GM21825 (cell line): ENCODE measurements around the gene FBRSL1.

ENCODE experiments used
- ATAC-seq: cut with Tn5 transposase; IDR thresholded peaks from one replicate; pipeline ENCODE4 v1.9.1; 2021; ENCODE audit warnings: mild to moderate bottlenecking, moderate library complexity; ENCODE audit not compliant: unreplicated experiment

Gene FBRSL1

DNA sequence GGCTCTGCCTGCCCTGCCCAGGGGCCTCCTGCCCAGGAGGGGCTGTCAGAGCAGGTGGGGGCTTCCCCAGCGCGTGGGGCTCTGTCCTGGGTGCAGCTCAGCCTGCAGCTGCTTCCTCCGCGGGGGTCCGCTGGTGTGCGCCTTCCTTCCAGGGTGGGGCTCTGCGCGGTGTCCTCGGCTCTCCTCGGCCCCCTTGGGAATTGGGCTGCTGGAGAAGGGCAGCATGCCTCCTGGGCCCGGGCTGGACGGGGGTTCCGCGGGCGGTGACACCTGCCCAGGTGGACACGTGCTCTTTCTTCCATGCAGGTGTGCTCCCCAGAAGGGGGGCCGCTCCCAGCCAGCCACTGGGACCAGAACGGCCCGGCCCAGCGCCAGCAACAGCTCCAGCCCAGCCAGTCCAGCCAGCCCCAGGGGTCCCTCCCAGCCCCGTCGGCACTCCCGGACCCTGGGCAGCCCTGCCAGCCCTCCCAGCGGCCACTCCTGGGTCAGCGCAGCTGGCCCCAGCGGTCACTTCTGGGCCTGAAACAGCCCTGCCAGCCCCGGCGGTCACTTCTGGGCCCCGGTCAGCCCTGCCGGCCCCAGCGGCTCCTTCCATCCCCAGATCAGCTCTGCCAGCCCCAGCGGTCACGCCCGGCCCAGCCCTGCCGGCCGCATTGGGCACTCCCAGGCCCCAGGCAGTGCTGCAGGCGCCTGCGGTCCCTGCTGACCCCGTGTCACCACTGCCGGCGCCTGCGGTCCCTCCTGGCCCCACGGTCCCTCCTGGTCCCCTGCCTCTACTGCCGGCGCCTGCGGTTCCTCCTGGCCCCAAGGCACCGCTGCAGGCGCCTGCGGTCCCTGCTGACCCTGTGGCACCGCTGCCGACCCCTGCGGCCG, 19.1 kb downstream of the FBRSL1 start:
- ATAC-seq, result no peak

GRCh38 chr12:132510111-132510724, 20.3 kb downstream of the FBRSL1 start:
- ATAC-seq, result no peak

DNA sequence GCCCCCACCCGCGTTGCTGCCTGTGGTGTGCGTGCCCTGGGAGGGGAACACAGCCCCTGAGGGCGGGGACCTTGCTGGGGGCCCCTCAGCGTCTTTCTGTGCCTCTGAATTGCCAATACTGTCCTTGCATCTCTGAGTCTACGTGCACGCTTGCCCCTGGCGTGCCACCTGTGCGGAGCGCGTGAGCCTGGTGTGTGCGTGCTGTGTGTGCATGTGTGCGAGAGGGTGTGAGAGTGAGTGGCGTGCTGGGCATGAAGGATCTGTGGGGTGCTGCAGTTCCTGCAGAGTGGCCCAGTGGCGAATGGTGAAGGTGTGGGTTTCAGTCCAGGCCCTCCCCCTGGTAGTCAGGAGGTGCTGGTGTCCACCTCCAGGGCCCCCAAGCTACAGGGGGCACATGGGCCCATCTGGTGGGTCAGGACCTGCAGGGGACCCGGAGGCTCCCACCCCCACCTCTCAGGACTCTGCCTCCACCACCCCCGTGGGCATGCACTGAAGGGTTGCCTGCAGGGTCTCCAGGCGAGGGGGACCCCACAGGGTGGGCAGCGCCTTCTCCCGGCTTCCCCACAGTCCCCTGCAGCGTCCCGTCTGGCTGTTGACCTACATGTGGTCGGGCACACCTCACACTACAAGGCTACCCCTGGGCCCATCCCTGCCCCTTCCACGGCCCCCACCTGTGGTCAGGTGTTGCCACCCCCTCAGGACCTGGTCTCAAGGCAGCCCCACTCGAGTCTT, 21.0 kb downstream of the FBRSL1 start:
- no peak for ATAC-seq

DNA sequence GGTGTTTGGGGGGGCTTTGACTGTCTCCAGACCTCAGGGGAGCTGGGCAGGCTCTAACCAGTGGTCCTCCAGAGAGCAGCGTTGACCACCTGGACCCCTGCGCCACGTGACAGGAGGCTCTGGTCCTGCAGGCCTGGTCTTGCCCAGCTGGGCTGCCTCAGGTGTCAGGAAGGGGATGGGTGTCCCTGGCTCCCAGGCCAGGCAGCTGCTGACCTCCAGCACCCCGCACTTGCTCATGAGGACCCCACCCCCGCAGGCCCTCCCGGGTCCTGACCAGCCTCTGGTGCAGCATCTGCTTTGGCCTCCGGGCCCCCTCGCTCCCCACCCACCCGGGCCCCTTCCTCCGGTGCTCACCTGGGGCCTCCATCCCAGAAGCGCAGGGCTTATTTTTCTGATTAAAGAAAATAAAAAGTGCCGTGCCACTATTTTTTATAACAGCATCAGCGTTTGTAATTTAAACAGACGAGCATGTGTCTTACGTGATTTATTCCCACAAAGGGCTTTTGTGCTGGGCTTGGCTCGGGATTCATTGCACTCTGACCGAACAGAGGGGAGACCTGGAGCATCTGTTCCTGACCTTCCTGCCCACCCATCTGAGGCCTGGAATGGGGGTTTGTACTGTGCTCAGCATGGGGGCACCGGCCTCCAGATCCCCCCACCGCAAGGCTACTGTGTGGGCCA, 21.7 kb downstream of the FBRSL1 start:
- no peak for ATAC-seq

DNA sequence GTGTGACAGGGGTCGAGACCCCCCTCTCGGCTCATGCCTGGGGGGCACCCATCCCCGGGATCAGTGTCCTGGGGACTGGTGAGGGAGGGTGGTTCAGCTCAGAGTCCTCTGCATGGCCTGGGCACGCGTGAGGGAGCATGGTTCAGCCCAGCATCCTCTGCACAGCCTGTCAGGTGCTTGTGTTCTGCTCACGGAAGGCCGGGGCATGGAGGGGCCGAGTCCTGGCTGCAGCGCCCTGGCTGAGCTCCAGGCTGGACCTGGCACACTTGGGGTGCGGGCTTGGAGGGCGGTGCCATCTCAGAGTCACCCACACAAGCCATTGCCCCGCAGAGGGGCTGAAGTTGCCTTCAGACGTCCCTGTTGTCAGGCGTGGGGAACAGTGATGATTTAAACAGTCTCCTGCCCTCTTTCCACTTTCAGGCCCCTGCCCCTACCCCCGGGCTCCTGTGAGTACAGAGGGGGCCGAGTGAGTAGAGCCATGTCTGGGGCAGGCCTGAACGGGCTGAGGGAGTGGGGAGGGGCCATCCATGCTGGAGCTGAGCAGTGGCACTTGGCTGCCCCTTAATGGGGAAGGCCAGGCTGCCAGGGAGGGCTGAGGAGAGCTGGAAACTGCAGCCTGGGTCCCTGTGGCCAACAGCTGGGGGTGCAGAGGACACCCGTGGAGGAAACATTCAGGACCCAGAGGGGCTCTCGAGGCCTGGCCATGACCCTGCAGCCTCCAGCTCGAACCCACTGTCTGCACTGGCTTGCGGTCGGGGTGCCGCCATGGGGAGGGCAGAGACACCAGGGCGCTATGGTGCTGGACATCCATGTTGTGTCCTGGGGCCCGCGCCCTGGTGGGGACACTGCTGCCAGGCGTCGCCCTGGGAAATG, 22.5 kb downstream of the FBRSL1 start:
- ATAC-seq, result no peak

- no peak for ATAC-seq
Measured at GRCh38 chr12:132513070-132513398, 23.1 kb downstream of the FBRSL1 start.

DNA sequence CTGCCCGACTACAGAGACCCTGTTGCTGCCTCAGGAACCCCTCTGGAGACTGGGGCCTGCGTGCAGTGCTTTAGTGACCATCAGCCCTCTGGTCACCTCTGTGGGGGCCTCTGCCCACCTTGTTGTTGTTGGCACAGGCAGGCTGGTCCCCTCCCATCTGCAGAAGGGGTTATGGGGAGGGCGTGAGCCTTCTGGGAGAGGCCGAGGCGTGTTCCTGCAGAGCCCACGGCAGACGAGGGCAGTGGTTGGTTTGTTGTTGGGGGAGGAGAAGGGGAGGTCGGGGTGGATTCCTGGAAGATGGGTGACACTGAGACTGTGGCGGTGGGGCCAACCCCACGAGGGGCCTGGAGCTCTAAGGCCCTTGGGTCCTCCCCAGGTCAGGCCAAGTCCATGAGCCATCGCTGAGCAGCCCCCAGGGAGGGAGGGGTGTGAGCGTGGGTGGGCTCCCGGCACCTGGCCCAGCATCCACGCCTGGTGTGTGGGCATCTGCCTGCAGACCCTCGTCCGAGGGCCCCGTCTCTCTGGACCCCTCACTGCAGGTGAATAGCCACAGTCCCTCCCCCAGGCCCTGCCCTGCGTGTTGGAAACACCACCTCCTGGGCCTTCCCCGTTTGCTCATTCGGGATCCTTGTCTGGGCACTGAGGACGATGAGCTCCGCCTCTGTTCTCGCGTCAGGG, 23.6 kb downstream of the FBRSL1 start:
- ATAC-seq, result no peak

- no peak for ATAC-seq
Measured at GRCh38 chr12:132514216-132514820, 24.4 kb downstream of the FBRSL1 start.

- ATAC-seq, result no peak
Measured at GRCh38 chr12:132514838-132515237, 24.9 kb downstream of the FBRSL1 start.

DNA sequence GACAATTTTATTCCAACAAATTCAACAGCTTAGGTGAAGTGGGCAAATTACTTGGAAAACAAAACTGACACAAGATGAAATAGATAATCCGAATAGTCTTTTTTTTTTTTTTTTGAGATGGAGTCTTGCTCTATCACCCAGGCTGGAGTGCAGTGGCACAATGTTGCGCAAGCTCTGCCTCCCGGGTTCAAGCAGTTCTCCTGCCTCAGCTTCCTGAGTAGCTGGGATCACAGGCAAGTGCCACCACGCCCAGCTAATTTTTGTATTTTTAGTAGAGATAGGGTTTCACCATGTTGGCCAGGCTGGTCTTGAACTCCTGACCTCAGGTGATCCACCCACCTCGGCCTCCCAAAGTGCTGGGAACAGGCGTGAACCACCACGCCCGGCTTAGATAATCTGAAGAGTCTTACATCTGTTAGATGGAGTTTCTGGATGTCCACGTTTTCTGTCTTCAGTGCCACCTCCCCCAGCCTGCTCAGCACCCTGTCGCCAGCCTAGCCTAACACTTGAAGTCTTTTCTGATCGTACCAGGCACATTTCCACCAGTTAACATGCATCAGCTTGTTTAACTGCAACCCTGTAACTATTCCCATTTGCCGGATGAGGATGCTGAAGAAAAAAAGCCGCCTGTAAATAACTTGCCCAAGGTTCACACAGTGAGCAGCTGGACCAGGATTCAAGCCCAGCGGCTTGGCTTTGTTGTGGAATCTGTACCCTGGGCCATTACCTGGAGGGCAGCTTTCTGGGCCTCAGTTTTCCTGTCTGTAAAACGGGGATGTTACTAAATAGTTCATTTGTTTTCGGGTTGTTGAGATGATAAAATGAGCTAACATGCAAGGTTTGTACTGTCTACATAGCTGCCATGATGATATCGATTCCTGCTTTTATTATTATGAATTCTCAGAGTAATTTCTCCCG, 26.4 kb downstream of the FBRSL1 start:
- no peak for ATAC-seq

GRCh38 chr12:132517013-132517739, 27.2 kb downstream of the FBRSL1 start:
- no peak for ATAC-seq

DNA sequence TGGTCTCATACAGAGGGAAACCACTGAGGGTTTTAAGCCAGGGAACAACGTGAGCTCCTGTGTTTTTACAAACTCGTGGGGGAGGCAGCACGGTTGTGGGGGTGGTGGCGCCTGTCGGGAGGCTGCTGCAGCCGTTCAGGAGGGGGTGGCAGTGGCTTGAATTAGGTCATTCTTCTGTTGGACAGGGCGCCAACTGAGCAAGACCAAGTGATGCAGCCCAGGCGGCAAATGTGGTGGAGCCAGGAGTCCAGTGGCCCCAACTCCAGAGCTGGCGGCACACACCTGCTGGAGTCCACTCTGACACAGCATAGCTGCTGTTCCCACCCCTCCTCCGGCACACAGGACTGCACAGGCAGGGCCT, 27.8 kb downstream of the FBRSL1 start:
- no peak for ATAC-seq

DNA sequence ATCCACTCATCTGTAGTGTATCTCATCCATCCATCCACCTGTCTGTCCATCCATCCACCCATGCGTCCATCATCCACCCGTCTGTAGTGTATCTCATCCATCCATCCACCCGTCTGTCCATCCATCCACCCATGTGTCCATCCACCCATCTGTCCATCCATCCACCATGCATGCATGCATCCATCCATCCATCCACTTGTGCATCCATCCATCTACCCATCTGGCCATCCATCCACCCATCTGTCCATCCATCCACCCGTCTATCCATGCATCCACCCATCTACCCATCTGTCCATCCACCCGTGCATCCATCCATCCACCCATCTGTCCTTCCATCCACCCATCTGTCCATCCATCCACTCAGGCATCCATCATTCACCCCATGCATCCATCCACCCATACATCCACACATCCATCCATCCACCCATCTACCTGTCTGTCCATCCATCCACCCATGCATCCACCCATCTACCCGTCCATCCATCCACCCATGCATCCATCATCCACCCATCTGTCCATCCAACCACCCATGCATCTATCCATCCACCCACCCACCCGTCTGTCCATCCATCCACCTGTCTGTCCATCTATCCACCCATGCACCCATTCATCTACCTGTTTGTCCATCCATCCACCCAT, 28.5 kb downstream of the FBRSL1 start:
- ATAC-seq, result no peak

DNA sequence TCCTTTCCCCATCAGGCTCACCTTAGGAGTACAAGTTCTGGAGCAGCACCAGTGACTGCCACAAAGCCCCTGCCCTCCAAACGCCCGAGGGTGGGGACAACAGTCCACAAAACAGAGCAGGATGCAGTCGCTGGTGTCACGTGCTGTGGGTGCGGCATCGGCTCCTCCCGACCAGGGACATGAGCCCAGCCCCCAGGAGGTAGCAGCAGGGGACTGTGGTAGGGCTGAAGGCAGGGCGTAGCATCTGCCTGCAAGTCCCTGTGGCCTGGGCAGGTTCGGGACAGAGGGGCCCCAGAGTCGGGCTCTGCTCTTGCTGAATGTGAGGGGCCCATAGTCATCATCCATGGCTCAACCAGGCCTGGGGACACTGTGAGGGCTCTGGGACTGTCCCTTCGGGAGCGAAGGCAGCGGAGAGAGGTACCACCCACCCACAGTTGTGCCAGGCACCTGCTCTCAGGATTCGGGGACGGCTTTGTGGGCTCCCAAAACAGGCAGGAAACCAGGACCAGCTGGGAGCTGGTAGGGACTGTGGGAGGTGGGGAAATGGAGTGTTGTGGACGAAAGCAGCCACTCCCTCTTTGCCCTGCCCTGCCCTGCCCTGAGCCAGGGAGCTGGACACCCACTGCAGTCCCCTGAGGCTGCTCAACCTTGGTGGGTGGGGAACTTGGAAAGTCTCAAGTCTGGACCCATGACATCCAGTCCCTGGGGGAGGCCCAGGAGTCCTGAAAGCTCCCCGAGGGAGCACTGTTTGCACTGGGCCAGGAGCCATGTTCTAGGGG, 30.7 kb downstream of the FBRSL1 start:
- no peak for ATAC-seq

GRCh38 chr12:132521200-132521580, 31.2 kb downstream of the FBRSL1 start:
- ATAC-seq, result no peak

GRCh38 chr12:132521712-132522292, 31.9 kb downstream of the FBRSL1 start:
- ATAC-seq, result no peak
